GM19452 (cell line): Measurements from ENCODE around the gene CRBN.
A peak's percentile ranks its signal among the peaks of the same experiment; 100 is the strongest.

Experiments used
- ATAC-seq: cut with Tn5 transposase; IDR thresholded peaks from one replicate; pipeline ENCODE4 v1.9.1; 2021; ENCODE audit not compliant: unreplicated experiment

The CRBN gene

GRCh38 chr3:3177861-3178497 is 1.5 kb downstream of the CRBN start:
- no peak for ATAC-seq

DNA sequence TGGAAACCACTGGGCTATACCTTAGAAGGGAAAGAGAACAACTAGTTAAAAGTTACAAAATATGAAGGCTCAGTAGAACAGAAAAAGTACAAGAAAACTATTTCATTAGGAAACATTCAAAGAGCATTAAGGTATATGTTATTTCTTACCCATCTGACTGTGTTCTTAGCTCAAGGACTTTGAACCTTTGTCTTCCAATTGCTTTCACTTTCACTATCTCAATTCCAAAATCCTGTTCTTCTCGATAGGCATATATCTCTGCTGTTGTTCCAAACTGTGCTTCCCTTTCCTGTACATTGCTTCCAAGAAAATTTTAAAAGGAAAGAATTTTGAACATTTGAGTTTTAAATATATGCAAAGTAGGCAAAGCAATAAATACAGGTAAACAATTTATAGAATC is 6.9 kb downstream of the CRBN start:
- ATAC-seq, result no peak

GRCh38 chr3:3170998-3171397 is 8.5 kb downstream of the CRBN start:
- no peak for ATAC-seq

DNA sequence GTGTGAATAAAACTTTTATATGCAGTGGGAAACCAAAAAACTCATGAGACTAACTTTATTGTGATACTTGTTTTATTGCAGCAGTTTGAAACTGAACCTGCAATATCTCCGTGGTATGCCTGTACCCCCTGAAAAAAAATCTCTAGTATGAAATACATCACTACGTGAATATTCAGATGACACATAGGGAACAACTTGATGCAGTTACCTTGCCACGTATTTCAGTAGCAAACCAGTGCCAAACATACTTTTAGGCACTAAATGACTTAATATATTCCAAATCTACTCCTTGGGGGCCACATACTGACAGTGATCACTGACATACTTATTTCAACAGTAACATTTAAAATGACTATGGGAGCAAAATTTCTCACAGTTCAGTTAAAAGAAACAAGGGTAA is 13.8 kb downstream of the CRBN start:
- ATAC-seq, result no peak

- no peak for ATAC-seq
Measured at GRCh38 chr3:3165241-3165640, 14.2 kb downstream of the CRBN start.

DNA sequence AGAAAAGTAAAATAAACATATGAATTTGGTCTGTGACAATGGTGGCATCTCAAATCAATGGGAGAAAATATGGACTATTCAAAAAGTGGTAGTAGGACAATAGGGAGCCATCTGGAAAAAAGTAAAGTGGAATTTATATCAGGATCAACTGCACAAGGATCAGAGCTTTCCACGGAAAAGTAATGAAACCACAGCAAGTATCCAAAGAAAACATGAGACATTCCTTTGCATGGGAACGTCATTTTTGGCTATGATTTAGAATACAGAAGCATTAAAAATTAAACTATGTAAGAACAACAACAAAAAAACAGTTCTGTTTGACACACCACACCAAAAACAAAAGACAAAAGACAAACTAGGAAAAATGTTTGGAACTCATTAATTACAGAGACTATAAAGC is 18.7 kb downstream of the CRBN start:
- ATAC-seq, result no peak

DNA sequence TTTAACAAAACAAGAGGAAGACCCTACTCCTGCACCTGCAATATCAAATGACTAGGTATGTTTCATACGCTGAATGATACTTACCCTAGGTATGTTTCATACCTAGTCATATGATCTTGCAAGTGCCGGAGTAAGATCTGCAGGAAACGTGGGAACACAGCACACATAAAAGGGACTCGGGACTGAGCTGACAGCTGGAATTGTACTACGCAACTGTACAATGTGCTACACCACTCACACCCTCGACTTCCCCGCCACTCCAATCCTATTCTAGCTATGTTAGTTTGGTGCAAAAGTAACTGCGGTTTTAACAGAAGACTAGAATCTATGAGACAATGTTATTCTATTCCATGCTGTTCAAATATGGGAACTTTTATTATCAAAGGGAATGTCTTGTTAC is 22.0 kb downstream of the CRBN start:
- ATAC-seq, result no peak

DNA sequence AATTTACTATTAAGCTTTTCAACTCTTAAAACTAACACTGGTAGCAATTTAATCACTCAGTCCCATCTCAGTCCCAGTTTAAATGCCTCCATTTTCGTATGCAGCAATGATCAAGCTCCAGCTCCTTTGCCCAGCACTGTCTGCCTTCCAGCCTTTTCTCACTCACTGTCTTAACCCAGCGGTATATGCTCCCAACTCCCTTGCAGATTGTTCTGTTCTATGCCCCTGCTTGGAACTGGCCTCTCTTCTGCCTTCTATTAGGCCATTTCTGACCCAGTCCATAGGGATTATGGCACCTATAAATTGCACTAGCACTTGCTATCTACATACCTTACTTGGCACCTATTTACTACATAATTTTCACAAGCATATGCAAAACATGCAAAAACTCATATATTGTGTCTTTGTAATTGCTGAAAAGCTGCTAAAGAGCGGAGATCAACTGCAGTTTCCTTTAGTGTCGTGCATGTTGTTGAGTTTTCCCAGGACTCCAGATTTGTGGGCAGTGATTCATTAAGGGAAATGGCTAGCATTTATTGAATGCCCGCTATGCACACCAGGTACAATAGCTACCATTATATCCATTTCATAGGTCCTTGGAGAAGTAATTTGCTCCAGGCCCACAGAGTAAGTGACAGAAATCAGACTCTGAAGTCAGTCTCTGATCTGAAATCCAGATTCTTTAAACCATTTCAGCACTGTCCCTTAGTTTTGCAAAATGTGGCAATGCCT is 24.4 kb downstream of the CRBN start:
- no peak for ATAC-seq

GRCh38 chr3:3151513-3151912 is 28.0 kb downstream of the CRBN start:
- ATAC-seq, result no peak

DNA sequence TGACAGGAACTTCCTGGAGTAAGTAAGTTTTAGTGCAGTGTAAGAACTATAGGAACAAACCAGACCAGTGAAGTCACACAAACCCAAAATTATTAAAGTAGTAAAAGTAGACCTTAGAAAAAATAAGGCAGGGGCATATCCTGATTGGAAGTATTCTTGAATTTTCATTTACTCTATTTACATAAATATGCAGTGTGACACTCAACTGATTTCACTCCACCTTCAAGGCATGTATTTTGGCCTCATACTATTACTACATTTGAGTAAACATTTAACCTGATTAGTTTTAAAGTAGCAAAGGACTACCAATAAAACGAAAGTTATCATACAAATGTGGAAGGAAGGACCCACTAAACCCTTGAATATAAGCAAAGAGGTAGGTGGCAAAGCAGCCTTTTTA is 29.9 kb downstream of the CRBN start:
- no peak for ATAC-seq

- ATAC-seq, result no peak
Measured at GRCh38 chr3:3145831-3146230, 33.7 kb downstream of the CRBN start.

- ATAC-seq, result no peak
Measured at GRCh38 chr3:3141939-3142338, 37.6 kb downstream of the CRBN start.

DNA sequence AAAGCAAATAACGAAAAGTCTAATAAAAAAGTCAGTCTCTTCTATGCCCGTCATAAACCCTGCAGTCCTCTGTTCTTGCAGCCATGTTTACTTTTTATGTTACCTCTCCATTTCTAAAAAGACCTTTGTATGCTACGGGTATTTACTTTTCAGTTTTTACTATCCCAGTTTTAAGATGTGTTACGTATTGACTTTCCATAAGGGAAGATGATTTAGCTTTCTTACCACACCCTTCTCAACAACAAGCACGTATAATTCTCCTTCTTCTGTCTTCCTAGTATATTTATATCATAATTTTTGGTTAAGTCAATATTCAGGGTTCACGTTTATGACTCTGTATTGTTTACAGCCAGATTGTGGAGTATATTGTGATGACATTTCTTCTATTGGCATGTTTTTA is 42.0 kb downstream of the CRBN start:
- ATAC-seq, result no peak

- no peak for ATAC-seq
Measured at GRCh38 chr3:3134750-3135448, 44.6 kb downstream of the CRBN start.

DNA sequence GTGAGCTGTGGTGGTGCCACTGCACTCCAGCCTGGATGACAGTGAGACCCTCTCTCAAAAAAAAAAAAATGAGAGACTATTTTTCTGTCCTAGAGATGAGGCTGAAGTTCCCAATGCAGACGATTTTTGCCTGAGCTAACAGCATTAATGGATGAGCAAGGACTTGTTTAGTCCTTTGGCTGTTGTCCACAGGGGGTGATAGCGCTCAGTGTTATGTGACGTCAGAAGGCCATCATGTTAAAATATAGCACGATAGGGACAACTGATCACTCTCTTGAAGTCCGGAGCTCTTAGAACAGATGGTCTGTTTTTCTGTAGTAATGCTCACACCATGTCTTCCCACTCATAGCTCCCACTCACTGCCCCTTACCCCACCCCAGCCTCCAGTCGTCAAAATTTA is 46.0 kb downstream of the CRBN start:
- ATAC-seq, result no peak

DNA sequence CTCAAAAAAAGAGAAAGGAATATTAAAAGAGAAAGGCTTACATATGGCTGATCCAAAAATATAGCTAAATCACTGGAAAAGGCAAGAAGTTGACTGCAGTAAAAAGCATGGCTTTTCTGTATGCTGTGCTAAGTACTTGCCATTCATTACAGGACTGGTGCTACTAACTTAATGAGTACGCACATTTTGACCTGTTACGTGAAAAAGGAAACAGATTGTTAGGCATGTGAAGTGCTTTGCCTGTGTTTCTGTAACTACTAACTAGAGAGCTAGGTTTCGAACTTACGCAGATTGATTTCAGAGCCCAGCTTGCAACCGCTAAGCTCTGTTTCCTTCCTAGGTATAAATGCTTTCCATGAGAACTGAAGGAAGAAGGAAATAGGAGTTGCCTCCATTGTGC is 49.9 kb downstream of the CRBN start:
- no peak for ATAC-seq

DNA sequence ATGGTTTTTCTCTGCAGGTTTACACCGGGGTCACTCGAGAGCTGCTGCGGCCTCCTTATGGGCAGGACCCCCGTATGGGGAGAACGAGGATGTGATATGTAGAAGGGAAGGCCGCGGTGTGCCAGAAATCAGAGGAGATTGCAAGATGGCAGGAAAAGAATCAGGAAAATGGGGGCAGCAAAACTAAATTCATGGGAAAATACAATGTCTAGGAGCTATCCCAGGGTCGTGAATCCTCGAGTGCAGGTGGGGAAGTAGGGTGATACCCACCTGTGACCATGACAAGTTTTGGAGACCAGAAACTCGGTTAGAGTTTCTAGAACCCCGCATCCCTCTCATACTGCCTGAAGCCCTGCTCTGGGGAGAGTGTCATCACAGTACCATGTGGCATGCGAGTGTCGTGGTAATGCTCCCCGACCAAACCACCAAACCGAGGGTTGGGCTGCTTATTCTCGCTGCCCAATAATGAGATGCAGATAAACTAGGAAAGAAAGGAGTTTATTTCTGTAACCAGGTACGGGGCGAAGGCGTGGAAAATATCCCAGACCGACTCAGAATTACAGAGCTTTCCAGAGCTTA is 52.0 kb downstream of the CRBN start:
- peak; percentile 20 for ATAC-seq

DNA sequence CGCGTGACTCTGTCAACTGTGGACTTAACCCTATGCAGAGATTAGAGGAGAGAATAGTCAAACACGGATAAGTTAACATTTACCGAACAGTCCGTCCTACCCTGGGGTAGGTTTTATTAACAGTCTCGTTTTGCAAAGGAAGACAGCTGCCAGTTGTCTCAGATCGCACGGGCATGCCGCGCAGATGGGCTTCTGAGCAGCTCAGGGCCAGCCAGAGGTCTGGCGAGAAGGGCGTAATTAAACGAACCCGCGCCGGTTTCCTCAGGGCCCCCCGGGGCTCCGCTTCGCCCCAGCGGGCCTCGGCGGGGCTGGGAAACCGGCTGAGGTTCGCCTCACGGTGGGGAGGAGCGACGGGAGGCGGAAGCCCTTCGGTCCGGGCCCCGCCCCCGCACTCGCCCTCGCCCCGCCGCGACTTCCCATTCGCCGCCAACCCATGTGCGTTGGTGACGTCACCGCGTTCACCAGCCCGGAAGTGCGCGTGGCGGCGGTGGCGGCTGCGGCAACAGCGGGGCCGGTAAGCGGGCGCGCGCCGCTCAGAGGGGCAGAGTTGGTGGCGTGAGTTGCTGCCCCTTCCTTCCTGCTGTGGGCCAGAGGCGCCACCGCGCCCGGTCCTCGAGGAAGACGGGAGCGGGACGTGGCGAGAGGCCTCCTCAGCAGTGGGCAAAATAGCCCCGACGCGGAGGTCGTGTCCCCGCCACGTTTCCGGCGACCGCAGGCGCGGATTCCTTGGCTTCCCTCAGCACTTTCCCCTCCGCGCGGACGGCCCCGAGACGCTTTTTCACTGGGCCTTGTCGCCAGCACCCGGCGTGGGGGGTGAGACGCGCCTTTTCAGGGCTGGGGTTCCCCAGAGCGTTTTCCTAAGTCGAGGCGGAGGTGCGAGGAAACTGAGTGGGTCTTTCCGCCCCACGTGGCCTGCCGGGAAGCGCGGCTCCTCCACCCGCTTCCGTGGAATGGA is 52.7 kb downstream of the CRBN start, which contains the start of gene TRNT1:
Gene TRNT1, plus strand, starts transcription at position 464 of the 955 bp plus-strand sequence. CDS start 2,101 bp downstream, outside the sequence.
- ATAC-seq, result peak; percentile 96

- no peak for ATAC-seq
Measured at GRCh38 chr3:3125977-3126376, 53.5 kb downstream of the CRBN start.

DNA sequence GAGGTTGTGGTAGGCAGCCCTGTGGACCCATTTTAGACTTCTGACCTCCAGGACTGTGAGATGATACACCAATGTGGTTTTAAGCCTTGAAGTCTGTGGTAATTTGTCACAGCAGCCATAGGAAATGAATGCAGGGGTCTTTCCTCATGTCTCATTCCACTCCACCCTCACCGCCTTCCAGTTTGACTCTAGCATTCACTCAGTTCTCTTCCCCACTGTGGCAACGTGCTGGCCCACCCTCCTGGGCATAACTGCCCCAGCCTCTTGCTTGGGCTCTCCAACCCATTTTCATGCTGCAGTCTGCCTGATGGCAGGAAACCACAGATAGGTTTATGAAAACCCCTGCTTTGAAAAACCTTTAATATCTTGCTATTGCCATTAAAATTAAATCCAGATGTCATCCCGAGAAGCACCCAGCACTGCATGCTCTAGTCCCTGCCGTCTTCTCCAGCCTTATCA is 60.1 kb downstream of the CRBN start:
- ATAC-seq, result no peak

DNA sequence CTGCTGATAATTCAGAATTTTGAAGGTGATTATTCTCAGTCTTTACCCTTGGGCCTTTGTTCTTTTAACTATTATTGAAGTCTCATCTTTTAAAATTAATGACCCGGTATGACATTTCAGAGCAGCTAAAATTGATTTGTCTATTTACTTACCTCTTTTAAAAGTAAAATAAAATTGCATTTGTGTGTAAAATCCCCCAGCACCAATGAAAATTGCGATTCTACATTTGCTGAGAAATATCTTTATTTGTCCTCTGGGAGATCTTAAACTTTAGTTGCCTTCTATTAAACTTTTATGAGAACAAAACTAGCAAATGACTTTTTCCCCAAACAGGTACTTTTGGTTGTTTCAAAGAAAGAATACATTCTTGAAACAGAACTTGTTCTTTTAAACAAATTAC is 61.8 kb downstream of the CRBN start:
- no peak for ATAC-seq
